HL-60 (cell line): Measurements from ENCODE around the gene PLEKHO1.

Source experiments
- TF ChIP-seq, protein P1 (sequence below): IDR thresholded peaks from one replicate; pipeline ENCODE4 v1.5.1; 2011; ENCODE audit warnings: low read length, control low read depth, inconsistent platforms; ENCODE audit not compliant: insufficient read depth
- TF ChIP-seq, protein P2 (sequence below): IDR thresholded peaks from 2 replicates; pipeline ENCODE4 v1.6.1; 2012; ENCODE audit warnings: low read depth; ENCODE audit not compliant: insufficient replicate concordance

DNA sequence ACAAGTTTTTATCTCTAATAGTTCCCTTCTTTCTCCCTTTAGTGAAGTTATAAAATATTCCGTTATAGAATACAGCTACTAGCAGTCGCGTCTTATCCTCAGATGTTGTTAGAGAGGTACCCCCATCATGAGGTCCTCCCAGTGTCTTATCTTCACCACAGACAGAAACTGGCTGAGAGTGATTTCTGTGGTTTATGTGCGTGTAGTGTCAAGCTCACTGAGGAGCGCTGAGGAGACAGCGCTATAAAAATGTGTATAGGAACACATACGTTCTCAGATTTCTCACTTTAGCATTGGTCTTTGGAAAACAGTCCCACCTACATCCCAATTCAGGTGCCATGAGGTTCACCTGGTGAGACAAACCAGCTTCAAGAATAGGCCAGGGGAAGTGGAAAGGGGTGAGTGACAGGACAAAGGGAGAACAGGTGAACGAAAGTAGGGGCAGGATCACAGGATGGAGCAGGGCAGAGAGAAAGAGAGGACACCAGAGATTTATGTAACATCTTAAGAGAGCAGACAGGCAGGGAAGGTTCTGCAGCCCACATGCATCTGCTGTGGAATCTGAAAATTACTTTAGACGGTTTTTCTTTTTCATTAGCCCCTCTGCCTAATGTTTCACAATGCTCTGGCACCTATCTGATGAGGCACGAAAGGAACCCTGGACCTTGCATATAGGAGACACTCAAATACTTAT, 2.7 kb upstream of the PLEKHO1 start:
- TF ChIP-seq, protein P1, sequence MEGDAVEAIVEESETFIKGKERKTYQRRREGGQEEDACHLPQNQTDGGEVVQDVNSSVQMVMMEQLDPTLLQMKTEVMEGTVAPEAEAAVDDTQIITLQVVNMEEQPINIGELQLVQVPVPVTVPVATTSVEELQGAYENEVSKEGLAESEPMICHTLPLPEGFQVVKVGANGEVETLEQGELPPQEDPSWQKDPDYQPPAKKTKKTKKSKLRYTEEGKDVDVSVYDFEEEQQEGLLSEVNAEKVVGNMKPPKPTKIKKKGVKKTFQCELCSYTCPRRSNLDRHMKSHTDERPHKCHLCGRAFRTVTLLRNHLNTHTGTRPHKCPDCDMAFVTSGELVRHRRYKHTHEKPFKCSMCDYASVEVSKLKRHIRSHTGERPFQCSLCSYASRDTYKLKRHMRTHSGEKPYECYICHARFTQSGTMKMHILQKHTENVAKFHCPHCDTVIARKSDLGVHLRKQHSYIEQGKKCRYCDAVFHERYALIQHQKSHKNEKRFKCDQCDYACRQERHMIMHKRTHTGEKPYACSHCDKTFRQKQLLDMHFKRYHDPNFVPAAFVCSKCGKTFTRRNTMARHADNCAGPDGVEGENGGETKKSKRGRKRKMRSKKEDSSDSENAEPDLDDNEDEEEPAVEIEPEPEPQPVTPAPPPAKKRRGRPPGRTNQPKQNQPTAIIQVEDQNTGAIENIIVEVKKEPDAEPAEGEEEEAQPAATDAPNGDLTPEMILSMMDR: no peak
- TF ChIP-seq, protein P2, sequence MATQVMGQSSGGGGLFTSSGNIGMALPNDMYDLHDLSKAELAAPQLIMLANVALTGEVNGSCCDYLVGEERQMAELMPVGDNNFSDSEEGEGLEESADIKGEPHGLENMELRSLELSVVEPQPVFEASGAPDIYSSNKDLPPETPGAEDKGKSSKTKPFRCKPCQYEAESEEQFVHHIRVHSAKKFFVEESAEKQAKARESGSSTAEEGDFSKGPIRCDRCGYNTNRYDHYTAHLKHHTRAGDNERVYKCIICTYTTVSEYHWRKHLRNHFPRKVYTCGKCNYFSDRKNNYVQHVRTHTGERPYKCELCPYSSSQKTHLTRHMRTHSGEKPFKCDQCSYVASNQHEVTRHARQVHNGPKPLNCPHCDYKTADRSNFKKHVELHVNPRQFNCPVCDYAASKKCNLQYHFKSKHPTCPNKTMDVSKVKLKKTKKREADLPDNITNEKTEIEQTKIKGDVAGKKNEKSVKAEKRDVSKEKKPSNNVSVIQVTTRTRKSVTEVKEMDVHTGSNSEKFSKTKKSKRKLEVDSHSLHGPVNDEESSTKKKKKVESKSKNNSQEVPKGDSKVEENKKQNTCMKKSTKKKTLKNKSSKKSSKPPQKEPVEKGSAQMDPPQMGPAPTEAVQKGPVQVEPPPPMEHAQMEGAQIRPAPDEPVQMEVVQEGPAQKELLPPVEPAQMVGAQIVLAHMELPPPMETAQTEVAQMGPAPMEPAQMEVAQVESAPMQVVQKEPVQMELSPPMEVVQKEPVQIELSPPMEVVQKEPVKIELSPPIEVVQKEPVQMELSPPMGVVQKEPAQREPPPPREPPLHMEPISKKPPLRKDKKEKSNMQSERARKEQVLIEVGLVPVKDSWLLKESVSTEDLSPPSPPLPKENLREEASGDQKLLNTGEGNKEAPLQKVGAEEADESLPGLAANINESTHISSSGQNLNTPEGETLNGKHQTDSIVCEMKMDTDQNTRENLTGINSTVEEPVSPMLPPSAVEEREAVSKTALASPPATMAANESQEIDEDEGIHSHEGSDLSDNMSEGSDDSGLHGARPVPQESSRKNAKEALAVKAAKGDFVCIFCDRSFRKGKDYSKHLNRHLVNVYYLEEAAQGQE: no peak
